ENCODE data around the gene FLYWCH1.
"Not testable (repeated sequence)": the region's sequence is repeated elsewhere in the genome, so short reads cannot be mapped to it uniquely, and the experiment has no call there.

FLYWCH1 gene

DNA sequence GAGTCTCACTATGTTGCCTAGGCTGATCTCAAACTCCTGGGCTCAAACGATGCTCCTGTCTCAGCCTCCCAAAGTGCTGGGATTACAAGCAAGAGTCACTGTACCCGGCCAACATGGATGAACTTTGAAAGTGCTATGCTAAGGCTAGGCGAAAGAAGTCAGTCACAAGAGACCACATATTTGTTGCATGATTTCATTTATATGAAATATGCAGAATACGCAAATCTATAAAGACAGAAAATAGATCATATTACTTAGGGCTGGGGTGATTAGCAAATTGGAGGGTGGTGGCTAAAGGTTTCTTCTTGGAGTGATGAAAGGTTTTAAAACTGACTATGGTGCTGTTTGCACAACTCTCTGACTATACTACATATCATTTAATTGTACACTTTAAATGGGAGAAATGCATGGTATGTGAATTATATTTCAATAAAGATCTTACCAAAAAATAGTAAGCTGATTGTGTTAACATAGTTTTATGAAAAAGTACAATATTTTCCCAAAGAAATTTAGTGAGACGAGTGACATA is 1.2 kb upstream of the FLYWCH1 start:
- ATAC-seq = no peak
- Mint-ChIP-seq H3K4me3 (no peak overlapping the region), H3K9me3 (no peaks in the 10 kb centered on the region), H3K36me3 (peaks cover 5% of the 10 kb centered on the region), H3K27ac (no peak overlapping the region), H3K27me3 (no peaks in the 10 kb centered on the region), H3K4me1 (peaks cover 39% of the 10 kb centered on the region)

DNA sequence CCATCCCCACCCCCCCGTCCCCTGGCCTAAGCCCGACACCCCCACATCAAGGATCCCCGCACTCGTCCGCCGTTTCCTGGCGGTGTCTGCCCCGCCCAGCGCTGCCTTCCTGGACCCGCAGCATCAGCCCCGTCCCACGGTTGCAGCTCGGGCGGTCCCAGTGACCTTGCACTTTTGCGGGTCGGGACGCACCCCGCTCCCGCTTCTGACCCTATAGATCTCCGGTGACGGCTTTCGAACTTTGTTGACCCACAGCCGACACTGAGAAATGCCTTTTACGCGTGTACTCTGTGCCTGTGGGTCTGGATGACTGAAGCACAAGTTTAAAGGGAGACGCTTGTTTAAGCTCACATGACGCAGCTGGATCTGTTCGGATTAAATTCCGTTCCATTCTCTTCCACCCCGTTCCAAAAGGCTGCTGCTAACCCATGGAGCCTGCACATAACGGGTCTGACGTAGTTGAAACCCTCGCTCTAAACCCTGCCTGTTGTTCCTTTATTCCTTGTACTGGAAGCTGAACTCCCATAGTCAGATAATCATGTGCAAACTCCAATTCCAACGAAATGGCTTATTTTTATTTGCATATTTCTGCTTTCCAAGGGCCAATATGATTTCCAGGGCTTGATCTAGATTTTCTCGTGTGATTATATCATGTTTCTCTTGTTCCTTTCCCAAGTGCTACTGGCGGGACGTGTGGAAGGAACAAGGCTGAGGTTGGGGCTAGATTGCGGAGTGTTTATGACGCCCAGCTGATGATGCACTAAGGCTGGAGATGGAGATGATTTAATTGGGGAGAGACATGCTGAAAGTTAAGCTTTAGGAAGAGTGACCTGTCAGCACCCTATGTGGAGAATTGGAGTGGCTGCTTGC is 834 bp downstream of the FLYWCH1 start:
- H3K27ac Mint-ChIP-seq = peak overlapping the region; percentile 72
- no peaks in the 10 kb centered on the region for H3K9me3 Mint-ChIP-seq
- ATAC-seq = peak; percentile 46
- no peaks in the 10 kb centered on the region for H3K27me3 Mint-ChIP-seq
- peak overlapping the region; percentile 90 for H3K4me3 Mint-ChIP-seq
- H3K36me3 Mint-ChIP-seq = peaks cover 5% of the 10 kb centered on the region
- H3K4me1 Mint-ChIP-seq = peaks cover 19% of the 10 kb centered on the region

DNA sequence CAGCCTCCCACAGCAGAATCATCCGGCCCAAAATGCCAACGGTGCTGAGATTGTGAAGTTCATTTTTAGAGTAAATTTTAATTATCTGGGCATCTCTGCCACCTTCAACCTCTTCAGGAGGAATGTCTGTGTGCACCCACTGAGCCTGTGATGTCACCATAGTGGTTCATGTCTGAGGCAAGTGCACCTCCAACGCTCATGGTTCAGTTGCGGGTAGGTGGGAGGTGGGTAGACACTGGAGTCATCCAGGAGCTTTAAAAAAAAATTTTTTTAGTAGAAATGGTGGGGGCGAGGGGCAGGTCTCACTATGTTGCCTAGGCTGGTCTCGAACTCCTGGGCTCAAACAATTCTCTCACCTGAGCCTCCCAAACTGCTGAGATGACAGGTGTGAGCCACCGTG is 1.9 kb downstream of the FLYWCH1 start:
- H3K36me3 Mint-ChIP-seq = peaks cover 5% of the 10 kb centered on the region
- H3K4me1 Mint-ChIP-seq = peaks cover 19% of the 10 kb centered on the region
- peak overlapping the region; percentile 90 for H3K4me3 Mint-ChIP-seq
- no peaks in the 10 kb centered on the region for H3K9me3 Mint-ChIP-seq
- H3K27ac Mint-ChIP-seq = no peak overlapping the region
- H3K27me3 Mint-ChIP-seq = no peaks in the 10 kb centered on the region
- no peak for ATAC-seq

DNA sequence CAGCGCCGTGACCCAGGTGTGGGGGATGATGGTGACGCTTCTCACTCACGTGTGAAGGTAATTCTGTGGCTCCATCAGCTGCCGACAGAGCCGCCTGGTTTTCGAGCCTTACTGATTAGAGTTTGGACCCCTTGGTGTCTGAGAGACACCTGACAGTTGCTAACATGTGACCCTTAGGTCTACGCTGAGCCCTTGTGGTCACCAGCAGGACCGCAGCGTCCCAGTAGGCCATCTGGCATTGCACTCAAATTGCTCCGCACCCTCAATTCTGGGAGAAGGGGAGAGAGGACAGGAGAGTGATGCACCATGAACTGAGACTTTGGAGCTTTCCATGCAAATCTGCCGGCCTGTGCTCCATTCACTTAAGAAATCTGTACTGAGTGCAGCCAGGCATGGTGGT is 2.5 kb downstream of the FLYWCH1 start:
- Mint-ChIP-seq H3K9me3 (no peaks in the 10 kb centered on the region), H3K27ac (no peak overlapping the region), H3K36me3 (peaks cover 10% of the 10 kb centered on the region), H3K4me3 (no peak overlapping the region), H3K27me3 (no peaks in the 10 kb centered on the region), H3K4me1 (peaks cover 19% of the 10 kb centered on the region)
- no peak for ATAC-seq

DNA sequence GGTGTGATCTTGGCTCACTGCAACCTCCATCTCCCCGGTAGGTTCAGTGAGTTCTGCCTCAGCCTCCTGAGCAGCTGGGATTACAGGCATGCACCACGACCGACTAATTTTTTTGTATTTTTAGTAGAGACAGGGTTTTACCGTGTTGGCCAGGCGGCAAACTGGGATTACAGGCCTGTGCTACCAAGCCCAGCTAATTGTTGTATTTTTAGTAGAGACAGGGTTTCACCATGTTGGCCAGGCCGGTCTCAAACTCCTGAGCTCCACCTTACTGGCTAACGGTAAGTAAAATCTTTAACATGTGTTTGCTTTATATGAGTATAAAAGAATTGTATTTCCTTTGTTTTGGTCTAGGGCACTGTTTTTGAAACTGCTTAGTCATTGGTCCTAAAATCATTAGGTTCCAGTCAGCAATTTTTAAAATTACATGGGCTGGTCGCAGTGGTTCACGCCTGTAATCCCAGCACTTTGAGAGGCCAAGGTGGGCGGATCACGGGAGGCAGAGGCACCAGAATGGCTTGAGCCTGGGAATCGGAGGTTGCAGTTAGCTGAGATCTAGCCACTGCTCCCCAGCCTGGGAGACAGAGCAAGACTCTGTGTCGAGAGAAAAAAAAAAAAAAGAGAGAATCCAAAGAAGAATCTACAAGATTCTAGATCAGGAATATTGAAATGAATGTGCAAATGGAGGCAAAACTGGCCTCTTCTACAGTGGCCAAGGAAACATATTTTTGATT is 3.6 kb downstream of the FLYWCH1 start:
- Mint-ChIP-seq H3K27me3 (no peaks in the 10 kb centered on the region), H3K4me1 (peaks cover 25% of the 10 kb centered on the region), H3K27ac (no peak overlapping the region), H3K36me3 (peaks cover 18% of the 10 kb centered on the region), H3K9me3 (no peaks in the 10 kb centered on the region), H3K4me3 (no peak overlapping the region)
- no peak for ATAC-seq

DNA sequence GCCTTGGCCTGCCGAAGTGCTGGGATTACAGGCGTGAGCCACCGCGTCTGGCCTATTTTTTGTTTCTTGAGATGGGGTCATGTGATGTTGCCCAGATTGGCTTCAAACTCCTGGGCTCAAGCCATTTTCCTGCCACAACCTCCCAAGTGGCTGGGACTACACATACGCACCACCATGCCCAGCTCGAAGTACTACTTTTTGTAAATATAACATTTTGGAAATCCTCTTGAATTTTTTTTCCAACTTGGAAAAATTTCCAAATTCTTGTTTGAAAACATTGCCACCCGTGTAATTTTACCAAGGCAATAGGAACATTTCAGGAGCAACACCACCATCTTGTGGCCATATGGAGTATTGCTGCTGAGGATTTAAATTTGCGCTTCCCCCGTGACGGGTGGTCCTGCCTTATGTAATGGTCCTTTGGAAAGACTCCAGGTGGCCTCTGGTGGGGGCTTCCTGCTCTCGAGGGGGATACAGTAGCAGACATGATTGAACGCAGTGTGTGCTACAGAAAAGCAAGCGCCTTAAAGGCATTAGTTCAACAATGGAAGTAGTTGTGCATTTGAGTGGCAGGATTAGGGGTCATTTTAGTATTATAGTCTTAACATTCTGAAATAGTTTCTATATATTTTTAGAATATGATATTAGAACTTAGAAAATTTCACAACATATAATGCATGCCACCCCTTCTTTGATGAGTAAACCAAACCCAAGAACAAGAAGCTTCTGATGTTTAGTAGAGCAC is 8.0 kb downstream of the FLYWCH1 start:
- Mint-ChIP-seq H3K36me3 (peaks cover 28% of the 10 kb centered on the region), H3K27me3 (no peaks in the 10 kb centered on the region), H3K27ac (no peak overlapping the region), H3K9me3 (no peaks in the 10 kb centered on the region), H3K4me3 (no peak overlapping the region), H3K4me1 (peaks cover 6% of the 10 kb centered on the region)
- no peak for ATAC-seq

DNA sequence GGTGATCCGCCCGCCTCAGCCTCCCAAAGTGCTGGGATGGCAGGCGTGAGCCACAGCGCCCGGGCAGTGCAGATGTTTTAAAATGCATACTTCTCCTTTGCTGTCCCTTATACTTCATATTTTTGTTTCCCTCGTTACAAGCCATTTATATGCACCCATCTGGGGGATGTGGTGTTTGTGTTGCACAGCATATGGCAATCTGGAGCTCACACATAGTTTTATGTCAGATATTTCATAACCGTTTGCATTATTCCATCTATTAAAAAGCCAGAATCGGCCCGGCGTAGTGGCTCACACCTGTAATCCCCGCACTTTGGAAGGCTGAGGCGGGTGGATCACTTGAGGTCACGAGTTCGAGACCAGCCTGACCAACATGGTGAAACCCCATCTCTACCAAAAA is 11.8 kb downstream of the FLYWCH1 start:
- Mint-ChIP-seq H3K27me3 (no peaks in the 10 kb centered on the region), H3K4me3 (no peak overlapping the region), H3K9me3 (no peaks in the 10 kb centered on the region), H3K27ac (no peak overlapping the region), H3K4me1 (peaks cover 17% of the 10 kb centered on the region), H3K36me3 (peaks cover 28% of the 10 kb centered on the region)
- no peak for ATAC-seq

DNA sequence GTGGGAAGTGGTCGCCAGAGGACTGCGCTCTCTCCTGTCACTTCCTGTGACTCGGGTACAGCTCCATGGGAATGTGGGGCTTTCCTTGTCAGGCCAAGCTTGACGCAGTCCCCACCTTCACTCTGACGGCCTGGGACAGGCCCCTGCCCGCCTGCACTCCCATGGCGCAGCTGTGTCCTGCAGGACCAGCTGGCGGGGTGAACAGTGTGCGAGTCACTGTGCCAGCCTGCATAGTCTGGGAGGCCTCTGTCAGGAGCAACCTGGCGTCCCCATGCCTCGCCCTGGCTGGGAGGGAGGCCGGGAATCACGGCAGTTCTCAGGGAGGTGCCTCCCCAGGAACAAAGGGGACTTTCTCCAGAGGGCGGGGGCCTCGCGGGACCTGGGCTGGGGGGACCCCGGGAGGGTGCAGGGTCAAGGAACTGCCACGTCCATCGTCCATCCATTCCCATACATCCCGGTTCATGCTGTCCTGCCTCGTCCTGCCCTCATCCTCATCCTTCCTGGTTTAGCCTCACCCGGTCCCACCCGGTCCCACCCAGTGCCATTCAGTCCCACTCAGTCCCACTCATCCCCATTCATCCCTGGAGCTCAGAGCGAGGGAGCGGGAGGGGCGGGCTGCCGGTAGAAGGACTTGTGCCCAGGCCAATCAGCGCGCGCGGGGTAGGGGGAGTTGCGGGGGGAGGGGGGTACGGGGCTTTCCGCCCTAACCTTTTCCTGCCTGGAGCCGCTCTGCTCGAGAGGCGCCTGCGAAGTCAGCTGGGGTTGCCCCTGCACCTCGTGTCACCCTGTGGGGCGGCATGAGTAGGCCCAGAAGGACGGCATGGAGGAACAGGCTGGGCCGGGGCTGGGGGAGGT is 13.4 kb downstream of the FLYWCH1 start:
- ATAC-seq = no peak
- peaks cover 11% of the 10 kb centered on the region for H3K4me1 Mint-ChIP-seq
- no peak overlapping the region for H3K4me3 Mint-ChIP-seq
- H3K36me3 Mint-ChIP-seq = peaks cover 15% of the 10 kb centered on the region
- H3K27me3 Mint-ChIP-seq = no peaks in the 10 kb centered on the region
- no peaks in the 10 kb centered on the region for H3K9me3 Mint-ChIP-seq
- H3K27ac Mint-ChIP-seq = no peak overlapping the region

DNA sequence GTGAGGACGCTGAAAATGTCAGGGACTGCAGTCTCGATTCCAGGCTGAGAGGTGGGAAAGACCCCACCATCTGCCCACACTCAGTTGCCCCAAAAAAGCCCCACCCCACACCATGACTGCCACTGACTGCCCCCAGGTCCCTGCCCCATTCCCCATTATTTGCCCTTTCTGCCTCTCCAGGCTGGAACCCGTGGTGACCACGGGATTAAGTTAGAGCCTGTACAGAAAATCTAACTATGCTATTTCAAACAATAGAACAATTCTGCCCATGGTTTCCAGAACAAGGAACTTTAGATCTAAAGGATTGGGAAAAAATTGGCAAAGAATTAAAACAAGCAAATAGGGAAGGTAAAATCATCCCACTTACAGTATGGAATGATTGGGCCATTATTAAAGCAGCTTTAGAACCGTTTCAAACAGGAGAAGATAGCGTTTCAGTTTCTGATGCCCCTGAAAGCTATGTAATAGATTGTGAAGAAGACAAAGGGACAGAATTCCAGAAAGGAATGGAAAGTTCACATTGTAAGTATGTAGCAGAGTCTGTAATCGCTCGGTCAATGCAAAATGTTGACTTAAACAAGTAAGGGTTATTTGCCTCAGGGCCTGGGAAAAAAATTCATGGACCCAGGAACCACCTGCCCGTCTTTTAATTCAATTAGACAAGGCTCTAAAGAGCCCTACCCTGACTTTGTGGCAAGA is 14.4 kb downstream of the FLYWCH1 start:
- peaks cover 11% of the 10 kb centered on the region for H3K4me1 Mint-ChIP-seq
- ATAC-seq = no peak
- H3K27me3 Mint-ChIP-seq = no peaks in the 10 kb centered on the region
- H3K9me3 Mint-ChIP-seq = no peaks in the 10 kb centered on the region
- H3K4me3 Mint-ChIP-seq = no peak overlapping the region
- peaks cover 15% of the 10 kb centered on the region for H3K36me3 Mint-ChIP-seq
- H3K27ac Mint-ChIP-seq = no peak overlapping the region

DNA sequence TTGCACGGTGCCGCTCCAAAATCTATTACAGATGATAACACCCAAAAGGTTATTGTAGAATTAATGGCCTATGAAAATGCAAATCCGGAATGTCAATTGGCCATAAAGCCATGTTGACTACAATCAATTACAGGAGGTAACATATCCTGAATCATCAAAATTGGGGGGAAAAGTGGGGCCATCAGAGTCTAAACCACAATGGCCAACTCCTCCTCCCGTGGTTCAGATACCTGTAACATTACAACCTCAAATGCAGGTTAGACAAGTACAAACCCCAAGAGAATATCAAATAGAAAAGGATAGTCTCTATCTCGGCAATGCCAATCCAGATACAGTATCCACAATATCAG is 14.9 kb downstream of the FLYWCH1 start:
- H3K4me1 Mint-ChIP-seq = peaks cover 11% of the 10 kb centered on the region
- H3K27ac Mint-ChIP-seq = peak overlapping the region; percentile 22
- ATAC-seq = no peak
- H3K36me3 Mint-ChIP-seq = peaks cover 15% of the 10 kb centered on the region
- no peaks in the 10 kb centered on the region for H3K9me3 Mint-ChIP-seq
- no peaks in the 10 kb centered on the region for H3K27me3 Mint-ChIP-seq
- H3K4me3 Mint-ChIP-seq = peak overlapping the region; percentile 60

DNA sequence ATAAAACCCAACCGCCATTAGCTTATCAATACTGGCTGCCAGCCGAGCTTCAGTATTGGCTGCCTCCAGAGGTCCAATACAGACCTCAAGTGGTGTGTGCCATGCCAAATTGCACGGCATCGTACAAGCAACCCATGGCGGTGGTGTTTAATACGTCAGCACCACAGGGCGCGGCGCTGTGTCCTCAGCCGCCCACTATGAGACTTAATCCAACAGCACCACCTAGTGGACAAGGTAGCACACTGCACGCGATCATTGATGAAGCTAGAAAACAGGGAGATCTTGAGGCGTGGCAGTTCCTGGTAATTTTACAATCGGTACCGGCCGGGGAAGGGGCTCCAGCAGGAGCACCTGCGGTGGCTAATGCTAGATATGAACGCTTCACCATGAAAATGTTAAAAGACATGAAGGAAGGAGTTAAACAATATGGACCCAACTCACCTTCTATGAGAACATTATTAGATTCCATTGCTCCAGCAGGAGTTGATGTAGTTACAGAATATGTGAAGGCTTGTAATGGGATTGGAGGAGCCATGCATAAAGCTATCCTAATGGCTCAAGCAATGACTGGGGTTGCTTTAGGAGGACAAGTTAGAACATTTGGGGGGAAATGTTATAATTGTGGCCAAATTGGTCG is 15.4 kb downstream of the FLYWCH1 start:
- no peaks in the 10 kb centered on the region for H3K27me3 Mint-ChIP-seq
- peak overlapping the region; percentile 60 for H3K4me3 Mint-ChIP-seq
- no peaks in the 10 kb centered on the region for H3K9me3 Mint-ChIP-seq
- peak overlapping the region; percentile 22 for H3K27ac Mint-ChIP-seq
- ATAC-seq = peak; percentile 96
- H3K4me1 Mint-ChIP-seq = peaks cover 11% of the 10 kb centered on the region
- H3K36me3 Mint-ChIP-seq = peaks cover 11% of the 10 kb centered on the region

DNA sequence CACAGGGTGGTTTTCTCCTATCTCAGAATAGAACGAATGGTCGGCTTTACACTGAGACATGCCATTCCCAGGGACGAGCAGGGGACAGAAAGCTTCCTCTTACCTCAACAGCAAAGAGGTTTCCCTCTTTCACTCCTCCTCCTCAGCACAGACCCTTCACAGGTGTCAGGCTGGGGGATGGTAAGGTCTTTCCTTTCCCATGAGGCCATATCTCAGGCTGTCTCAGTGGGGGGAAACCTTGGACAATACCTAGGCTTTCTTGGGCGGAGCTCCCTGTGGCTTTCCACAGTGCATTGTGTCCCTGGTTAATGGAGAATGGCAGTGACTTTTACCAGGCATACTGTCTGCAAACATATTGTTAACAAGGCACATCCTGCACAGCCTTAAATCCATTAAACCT is 16.4 kb downstream of the FLYWCH1 start:
- peaks cover 11% of the 10 kb centered on the region for H3K4me1 Mint-ChIP-seq
- ATAC-seq, H3K4me3 Mint-ChIP-seq, H3K36me3 Mint-ChIP-seq, H3K27me3 Mint-ChIP-seq, H3K9me3 Mint-ChIP-seq, H3K27ac Mint-ChIP-seq: not testable (repeated sequence)

DNA sequence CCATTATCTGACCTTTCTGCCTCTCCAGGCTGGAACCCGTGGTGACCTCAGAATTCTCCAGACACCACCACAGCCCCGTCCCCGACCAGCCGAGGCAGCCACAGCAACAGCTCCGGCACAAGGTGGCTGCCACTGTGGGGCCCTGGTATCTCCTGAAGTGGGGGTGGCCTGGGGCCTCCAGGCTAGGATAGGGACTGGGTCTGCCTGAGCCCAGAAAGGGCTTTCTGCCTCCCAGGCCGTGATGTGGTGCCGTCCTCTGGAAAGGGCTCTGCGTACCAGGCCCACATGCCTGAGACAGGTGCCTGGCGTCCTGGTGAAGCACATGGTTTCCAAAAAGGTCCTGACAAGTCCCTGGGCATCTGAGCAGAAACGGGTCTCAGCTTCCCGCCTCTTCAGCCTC is 17.1 kb downstream of the FLYWCH1 start:
- Mint-ChIP-seq H3K27ac (no peak overlapping the region), H3K9me3 (no peaks in the 10 kb centered on the region), H3K4me3 (no peak overlapping the region), H3K27me3 (no peaks in the 10 kb centered on the region), H3K4me1 (peaks cover 11% of the 10 kb centered on the region), H3K36me3 (peaks cover 12% of the 10 kb centered on the region)
- no peak for ATAC-seq

DNA sequence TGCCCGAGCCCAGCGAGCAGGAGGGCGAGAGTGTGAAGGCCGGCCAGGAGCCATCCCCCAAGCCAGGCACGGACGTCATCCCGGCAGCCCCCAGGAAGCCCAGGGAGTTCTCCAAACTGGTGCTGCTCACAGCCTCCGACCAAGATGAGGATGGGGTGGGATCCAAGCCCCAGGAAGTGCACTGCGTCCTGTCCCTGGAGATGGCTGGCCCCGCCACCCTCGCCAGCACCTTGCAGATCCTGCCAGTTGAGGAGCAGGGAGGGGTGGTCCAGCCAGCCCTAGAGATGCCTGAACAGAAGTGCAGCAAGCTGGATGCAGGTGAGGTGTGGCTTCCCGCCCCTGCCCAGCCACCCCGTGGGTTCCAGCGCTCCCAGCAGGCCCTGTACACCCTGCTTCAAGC is 18.0 kb downstream of the FLYWCH1 start:
- H3K4me3 Mint-ChIP-seq = no peak overlapping the region
- H3K9me3 Mint-ChIP-seq = no peaks in the 10 kb centered on the region
- H3K27ac Mint-ChIP-seq = no peak overlapping the region
- H3K36me3 Mint-ChIP-seq = peaks cover 21% of the 10 kb centered on the region
- H3K27me3 Mint-ChIP-seq = no peaks in the 10 kb centered on the region
- ATAC-seq = no peak
- peaks cover 11% of the 10 kb centered on the region for H3K4me1 Mint-ChIP-seq
